Right renal cortex interstitium (tissue), 3 donors: ENCODE measurements around the gene FAN1. TPM values are rescaled to one million over a fixed set of nuclear protein-coding genes. Genes with fewer than 3 reads are reported as not detected.
"Not testable (repeated sequence)": the region's sequence is repeated elsewhere in the genome, so short reads cannot be mapped to it uniquely, and the experiment has no call there.

ENCODE experiments used
- DNase-seq, 3 donors: peaks; one replicate each; pipeline ENCODE4 v3.0.0-alpha.2; 2013; ENCODE audit warnings: low read depth in 3 of 3, low spot score in 2 of 3
- polyA plus RNA-seq, 3 donors: library from polyadenylated mRNA; unstranded; fragments of 120-200 nt; gene quantifications; one replicate each; pipeline ENCODE4 v1.2.1, GENCODE V29; 2013; ENCODE audit not compliant: insufficient read length in 3 of 3

Gene FAN1
- 10 to 100 TPM; 27.2 to 30.8 (median 29.8) TPM for polyA plus RNA-seq

DNA sequence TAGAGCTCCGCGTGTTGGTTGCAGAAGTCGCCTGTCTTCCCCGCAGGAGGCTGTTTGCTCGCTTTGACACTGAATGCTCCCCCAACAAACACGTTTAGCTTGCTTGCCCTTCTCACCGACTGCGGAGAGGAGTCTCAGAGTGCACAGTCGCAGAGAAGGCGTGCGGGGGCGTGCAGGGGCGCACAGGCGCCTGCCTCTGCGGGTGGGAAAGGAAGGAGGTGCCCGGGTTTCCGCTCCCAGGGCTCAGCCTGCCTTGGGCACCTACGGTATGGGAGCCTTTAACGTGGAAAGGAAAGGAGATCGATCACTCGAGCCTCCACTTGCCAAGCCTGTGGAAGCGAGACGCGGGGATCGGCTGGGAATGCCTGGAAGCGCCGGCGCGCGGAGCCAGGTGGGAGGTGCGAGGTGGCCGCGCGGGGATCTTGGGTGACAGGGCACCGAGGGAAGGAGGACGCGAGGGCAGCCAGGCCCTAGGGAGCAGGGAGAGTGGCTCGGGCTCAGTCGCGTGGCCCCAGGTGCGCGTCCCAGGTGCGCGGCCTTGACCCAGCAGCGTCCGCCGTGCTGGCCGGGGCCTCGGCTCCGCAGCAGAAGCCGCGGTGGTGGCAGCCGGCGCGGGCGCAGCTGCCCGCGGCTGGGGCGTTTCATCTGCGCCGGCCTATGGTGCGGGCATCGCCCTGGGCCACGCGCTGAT, at the start of gene FAN1:
Gene FAN1 (plus strand): TSS at position 419 of the 691 bp plus-strand sequence. CDS start 749 bp downstream, outside the sequence.
- DNase-seq = peak in 2 of 3 donors; percentile 69 to 75

- DNase-seq = peak in 2 of 3 donors; percentile 10 to 12
These were observed 44.4 kb upstream of the FAN1 start for GRCh38 chr15:30859091-30859874.

GRCh38 chr15:30865257-30865656, 38.5 kb upstream of the FAN1 start:
- DNase-seq = no peak

DNA sequence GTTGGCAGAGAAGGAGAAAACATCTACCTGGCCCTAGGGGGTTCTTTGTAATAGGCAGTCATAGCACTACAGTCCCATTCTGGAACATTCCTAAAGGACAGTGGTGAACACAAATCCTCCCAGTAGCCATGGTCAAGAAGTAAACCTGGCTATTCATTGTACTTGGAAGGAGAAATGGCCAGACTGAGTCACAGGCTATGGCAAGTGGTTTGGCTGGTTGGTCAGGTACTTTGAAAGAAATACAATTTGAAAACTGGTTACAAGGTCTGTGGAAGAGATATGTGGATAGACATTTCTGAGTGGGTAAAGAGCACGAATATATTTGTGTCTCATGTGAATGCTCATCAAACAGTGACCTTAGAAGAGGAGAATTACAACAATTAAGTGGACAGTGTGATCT, 33.0 kb upstream of the FAN1 start:
- DNase-seq = no peak

DNA sequence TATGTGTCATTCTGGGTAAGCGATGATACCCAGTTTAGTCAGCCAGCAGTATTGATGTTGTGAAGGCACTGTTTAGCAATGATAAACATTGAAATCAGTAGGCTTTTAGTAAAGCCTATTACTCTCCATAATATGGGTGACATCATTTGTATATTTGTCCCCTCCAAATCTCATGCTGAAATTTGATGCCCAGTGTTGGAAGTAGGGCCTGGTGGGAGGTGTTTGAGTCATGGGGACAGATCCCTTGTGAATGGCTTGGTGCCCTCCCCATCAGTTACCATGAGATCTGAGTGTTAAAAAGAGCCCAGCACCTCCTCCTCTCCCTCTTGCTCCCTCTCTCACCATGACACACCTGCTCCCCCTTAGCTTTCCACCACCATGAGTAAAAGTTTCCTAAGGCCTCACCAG, 31.4 kb upstream of the FAN1 start:
- DNase-seq = no peak

- no peak for DNase-seq
These were observed 26.6 kb upstream of the FAN1 start for GRCh38 chr15:30877070-30877469.

- DNase-seq = no peak
These were observed 25.2 kb upstream of the FAN1 start for GRCh38 chr15:30878515-30878914.

DNA sequence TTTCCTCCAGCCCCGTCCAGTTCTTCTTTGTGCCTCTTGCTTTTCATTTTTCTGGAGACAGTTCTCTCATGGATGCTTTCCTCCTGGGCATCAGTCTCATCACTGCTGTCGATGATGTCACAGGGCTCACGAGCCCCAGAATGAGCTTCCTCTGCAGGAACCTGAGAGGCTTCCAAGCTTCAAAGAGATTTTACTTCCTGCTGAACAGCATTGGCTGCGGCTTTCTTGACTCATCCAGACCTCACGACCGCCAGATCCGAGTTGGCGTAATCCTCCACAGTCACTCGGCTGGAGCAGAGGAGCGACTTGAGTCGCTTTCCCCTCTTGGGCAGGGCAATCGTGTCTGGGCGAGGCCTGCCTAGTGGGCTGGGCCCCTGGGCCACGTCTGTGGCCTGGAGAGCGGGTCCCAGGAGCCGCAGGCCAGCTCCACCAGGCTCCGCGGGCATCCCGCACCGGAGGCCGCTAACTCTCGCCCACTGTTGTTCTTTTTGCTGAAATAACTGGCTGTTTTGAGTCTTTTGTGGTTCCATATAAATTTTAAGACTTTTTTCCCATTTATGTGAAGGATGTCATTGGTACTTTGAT, 20.8 kb upstream of the FAN1 start:
- DNase-seq = no peak

GRCh38 chr15:30883666-30884065, 20.0 kb upstream of the FAN1 start:
- DNase-seq = not testable (repeated sequence)

- DNase-seq = no peak
These were observed 17.9 kb upstream of the FAN1 start for GRCh38 chr15:30885814-30886213.

DNA sequence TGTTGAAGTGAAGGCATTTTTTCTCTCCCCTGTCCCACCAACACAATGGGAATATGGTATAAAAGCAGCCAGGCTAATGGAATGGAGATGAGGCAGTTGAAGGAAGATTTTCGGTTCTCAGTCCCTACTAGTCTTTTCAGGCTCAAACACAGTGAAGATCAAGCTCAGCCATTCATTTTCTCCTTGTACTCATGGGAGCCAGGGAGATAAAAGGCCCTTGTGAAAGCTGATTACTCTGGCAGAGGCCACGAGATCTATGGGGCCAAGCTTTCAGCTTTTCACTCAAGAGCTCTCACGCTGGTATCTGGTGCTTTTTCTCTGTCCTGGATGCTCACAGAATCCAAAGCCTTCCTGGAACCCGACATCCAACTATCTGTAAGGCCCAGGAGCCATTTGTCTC, 14.5 kb upstream of the FAN1 start:
- DNase-seq = no peak

GRCh38 chr15:30895461-30896210, 8.1 kb upstream of the FAN1 start:
- DNase-seq = no peak

GRCh38 chr15:30896211-30896606, 7.5 kb upstream of the FAN1 start:
- no peak for DNase-seq

DNA sequence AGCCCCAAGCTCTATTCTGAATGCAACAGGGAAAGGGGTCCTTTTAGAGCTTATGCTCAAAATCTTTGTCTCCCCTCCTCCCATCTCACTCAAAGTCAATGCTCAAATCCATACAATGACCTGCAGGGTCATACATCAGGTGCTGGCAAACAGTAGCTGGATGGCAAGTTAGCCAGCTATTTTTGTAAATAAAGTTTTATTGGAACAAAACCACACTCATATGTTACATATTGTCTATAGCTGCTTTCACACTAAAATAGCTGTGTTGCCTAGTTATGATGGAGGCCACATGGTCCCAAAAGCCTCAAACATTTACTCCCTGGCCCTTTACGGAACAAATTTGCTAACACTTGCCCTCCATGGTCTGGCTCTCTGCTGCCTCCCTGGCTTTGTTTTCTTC, 1.8 kb upstream of the FAN1 start:
- DNase-seq = no peak

DNA sequence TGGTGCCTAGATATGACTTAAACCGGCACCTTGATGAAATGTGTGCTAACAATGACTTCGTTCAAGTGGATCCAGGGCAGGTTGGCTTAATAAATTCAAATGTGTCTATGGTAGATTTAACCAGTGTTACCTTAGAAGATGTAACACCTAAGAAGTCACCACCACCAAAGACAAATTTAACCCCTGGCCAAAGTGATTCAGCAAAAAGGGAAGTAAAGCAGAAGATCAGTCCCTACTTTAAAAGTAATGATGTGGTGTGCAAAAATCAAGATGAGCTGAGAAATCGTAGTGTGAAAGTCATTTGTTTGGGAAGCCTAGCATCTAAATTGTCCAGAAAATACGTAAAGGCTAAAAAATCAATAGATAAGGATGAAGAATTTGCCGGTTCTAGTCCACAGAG, 1.1 kb downstream of the FAN1 start:
- DNase-seq = no peak

DNA sequence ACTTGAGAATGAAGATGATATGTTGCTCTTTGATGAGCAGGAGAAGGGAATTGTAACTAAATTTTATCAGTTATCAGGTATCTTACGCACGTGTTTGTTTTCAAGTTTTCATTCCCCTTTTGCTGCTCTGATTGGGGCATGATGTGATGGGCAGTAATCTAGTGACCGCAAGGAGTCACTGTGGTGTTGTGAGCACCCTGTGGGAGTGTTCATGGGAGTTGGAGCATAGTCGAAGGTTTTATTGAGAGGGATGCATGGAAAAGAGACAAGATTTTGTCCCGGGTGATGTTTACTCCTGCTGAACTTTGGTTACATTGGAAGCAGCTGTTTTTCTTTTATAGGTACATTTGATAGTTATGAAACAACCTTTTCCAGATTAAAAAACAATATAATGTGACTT, 2.1 kb downstream of the FAN1 start:
- no peak for DNase-seq

- no peak for DNase-seq
These were observed 2.7 kb downstream of the FAN1 start for GRCh38 chr15:30906366-30906765.

DNA sequence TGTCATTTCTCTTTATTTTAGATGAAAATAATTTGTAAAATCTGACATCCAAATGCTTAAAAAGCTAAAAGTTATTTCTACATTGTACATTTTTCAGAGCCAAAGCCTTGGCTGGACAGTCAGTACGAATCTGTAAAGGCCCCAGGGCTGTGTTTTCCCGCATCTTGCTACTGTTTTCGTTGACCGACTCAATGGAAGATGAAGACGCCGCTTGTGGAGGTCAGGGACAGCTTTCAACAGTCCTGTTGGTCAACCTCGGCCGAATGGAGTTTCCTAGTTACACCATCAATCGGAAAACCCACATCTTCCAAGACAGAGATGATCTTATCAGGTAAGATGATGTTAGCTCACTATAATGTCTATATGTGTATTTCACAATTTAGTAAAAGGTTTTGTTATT, 10.0 kb downstream of the FAN1 start:
- no peak for DNase-seq

GRCh38 chr15:30917013-30917412, 13.3 kb downstream of the FAN1 start:
- no peak for DNase-seq

DNA sequence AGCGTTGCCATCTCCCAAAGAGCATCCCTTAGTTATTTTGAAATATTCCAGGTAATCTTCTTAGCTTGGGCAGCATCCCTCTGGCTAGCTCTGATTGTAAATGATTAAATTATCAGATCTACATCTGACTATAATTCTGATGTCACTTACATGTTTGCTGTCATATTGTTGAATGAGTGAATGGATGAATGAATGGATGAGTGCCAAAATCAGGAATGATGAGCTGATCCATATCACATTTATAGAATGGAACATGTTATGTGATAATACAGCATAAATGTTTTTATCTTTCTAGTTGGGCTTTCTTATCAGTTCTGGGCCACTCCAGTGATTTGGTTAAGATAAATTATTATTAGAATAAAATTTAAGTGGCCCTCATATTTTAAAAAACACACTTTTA, 14.0 kb downstream of the FAN1 start:
- DNase-seq = no peak

- no peak for DNase-seq
These were observed 14.7 kb downstream of the FAN1 start for GRCh38 chr15:30918366-30918765.
